Mucosa of descending colon (tissue), 3 donors: ENCODE measurements around the gene CDC42BPB. TPM values are rescaled to one million over a fixed set of nuclear protein-coding genes. Genes with fewer than 3 reads are reported as not detected.

Experiments
- ATAC-seq: fragments of 200-7000 bp; cut with Tn5 transposase; one replicate; pipeline ENCODE4 v1.9.1; 2020; ENCODE audit warnings: mild to moderate bottlenecking, moderate library complexity
- DNase-seq, 3 donors: peaks; one replicate each; pipeline ENCODE4 v3.0.0-alpha.2; 2020
- H3K36me3 ChIP-seq: fragments of 200-600 bp; one replicate; pipeline ENCODE4 v1.8.0; 2021; ENCODE audit warnings: low read depth, mild to moderate bottlenecking
- H3K4me1 ChIP-seq: fragments of 200-600 bp; one replicate; pipeline ENCODE4 v1.8.0; 2021; ENCODE audit warnings: low read depth, mild to moderate bottlenecking
- H3K4me3 ChIP-seq: fragments of 200-600 bp; one replicate; pipeline ENCODE4 v1.8.0; 2021; ENCODE audit warnings: mild to moderate bottlenecking
- H3K9me3 ChIP-seq: fragments of 200-600 bp; one replicate; pipeline ENCODE4 v1.8.0; 2021; ENCODE audit warnings: mild to moderate bottlenecking
- intact Hi-C, 2 donors: fragments of 100-400 bp; cut with DNase I in 1 of 2; cut with micrococcal nuclease in 1 of 2; formaldehyde crosslinking; loops; one replicate each; pipeline versions ENCODE4 v1.11.0 to v1.11.1; 2022; cut with DNase I, micrococcal nuclease
- total RNA-seq, 3 donors: library from RNA; stranded (reverse); fragmentation: NEBNext Ultra II Directional in 2 of 3; extraction: Animal tissue kit (Norgen Biotek cat#: 25700) in 2 of 3; gene quantifications; one replicate each; pipeline versions ENCODE4 v1.2.1 to v1.2.4, GENCODE V29; 2021 to 2023
- TF ChIP-seq, protein P1 (sequence below): fragments of 200-600 bp; IDR thresholded peaks from one replicate; pipeline ENCODE4 v1.8.0; 2022; ENCODE audit warnings: antibody characterized with exemption, mild to moderate bottlenecking
- donor health status: DM: no; HTN: no; CAD: no; lungs with moderate emphysema.
- donor health status: DM: no; HTN: no; CAD: no.
- donor health status: DM: no; HTN: yes; CAD: no.

The CDC42BPB gene
- total RNA-seq, 3 donors from 2014 or later: 77.6 to 106 (median 84.4) TPM

DNA sequence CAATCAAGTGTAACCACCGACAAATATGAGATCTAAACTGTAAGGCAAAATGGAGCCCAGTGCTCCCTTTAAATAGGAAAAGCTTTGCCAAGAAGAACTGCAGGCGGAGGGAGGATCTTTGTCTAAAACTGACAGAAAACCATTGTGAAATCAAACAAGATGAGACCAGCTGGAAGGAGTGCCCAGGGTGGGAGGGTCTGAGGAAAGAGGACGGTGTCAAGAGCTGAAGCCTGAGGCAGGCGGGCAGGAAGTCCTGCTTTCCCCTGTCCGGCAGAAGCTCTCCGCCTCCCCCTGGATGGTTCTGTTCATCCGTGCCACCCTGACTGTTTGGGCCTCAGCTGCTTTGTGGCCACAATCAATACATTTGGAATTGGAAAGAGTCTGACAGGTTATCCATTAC, 37.5 kb downstream of the CDC42BPB start:
- no peak for ATAC-seq
- Histone ChIP-seq H3K36me3 (no peaks in the 10 kb centered on the region), H3K4me1 (peaks cover 21% of the 10 kb centered on the region), H3K9me3 (no peaks in the 10 kb centered on the region), H3K4me3 (no peak overlapping the region)
- TF ChIP-seq, protein P1, sequence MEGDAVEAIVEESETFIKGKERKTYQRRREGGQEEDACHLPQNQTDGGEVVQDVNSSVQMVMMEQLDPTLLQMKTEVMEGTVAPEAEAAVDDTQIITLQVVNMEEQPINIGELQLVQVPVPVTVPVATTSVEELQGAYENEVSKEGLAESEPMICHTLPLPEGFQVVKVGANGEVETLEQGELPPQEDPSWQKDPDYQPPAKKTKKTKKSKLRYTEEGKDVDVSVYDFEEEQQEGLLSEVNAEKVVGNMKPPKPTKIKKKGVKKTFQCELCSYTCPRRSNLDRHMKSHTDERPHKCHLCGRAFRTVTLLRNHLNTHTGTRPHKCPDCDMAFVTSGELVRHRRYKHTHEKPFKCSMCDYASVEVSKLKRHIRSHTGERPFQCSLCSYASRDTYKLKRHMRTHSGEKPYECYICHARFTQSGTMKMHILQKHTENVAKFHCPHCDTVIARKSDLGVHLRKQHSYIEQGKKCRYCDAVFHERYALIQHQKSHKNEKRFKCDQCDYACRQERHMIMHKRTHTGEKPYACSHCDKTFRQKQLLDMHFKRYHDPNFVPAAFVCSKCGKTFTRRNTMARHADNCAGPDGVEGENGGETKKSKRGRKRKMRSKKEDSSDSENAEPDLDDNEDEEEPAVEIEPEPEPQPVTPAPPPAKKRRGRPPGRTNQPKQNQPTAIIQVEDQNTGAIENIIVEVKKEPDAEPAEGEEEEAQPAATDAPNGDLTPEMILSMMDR: no peak
- intact Hi-C loops: no loop called here
- no peak for DNase-seq

DNA sequence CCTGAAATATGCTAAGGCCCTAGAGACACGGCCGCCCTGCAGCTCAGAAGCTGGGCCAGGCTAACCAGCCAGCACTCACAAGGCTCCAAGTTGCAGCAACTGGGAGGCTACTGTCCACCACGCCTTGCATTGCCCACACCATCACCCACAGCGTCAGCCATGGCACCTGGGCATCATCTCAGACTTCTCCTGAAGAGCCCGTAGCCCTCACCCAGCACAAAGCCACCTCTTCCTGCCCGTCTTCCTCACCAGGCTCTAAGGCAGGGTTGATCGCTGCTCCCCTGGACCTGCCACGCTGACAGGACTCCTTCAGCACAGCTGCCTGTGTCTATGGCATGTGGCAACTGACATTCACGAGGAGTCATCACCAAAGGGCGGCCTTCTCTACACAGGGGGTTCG, 38.1 kb downstream of the CDC42BPB start:
- Histone ChIP-seq H3K36me3 (no peaks in the 10 kb centered on the region), H3K4me1 (peaks cover 21% of the 10 kb centered on the region), H3K4me3 (no peak overlapping the region), H3K9me3 (no peaks in the 10 kb centered on the region)
- intact Hi-C loops: no loop called here
- no peak for ATAC-seq
- TF ChIP-seq, protein P1: no peak
- DNase-seq: no peak

DNA sequence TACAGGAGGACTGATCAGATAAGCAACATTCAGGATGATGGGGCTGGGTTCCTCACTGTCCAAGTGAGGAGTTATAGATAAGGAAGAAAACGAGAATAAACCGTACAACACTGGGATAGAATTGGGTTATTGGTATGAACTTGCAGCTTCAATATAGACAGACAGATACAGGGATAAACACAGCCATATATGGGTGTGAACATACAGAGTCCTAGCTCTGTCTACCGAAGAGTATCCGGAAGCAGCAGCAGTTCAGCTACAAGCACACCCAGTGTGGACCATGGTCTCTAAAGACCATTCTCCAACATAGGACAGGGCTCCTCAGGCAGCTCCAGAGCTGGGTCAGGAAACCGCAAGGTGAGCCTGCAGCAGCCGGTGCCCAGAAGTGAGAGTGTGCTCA, 40.8 kb downstream of the CDC42BPB start:
- TF ChIP-seq, protein P1: no peak
- H3K4me3 ChIP-seq: no peak overlapping the region
- peaks cover 21% of the 10 kb centered on the region for H3K4me1 ChIP-seq
- DNase-seq (peak in 1 of 3 donors; percentile 21), ATAC-seq (peak; percentile 37)
- intact Hi-C loops: no loop called here
- no peaks in the 10 kb centered on the region for H3K9me3 ChIP-seq
- no peaks in the 10 kb centered on the region for H3K36me3 ChIP-seq

DNA sequence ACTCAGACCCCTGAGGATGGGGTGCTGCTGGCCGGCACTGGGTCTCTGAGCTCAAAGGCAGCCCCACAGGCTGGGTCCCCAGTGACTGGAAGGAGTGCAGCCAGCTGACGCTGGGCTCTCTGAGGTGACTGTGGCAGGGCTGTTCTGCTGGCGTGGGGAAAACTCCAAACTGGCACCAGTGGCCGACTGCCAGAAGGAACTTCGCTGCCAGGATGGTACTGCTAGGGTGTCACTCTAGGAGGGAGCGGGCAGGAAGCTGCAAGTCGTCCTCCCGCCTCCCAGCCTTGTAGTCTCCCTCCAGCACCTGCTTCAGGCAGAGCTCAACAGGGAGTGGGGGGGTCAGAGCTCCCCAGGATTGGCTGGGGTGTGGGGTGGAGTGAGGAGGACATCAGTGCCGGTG, 41.3 kb downstream of the CDC42BPB start:
- H3K36me3 ChIP-seq: no peaks in the 10 kb centered on the region
- no peak overlapping the region for H3K4me3 ChIP-seq
- peak; percentile 12 for ATAC-seq
- no peaks in the 10 kb centered on the region for H3K9me3 ChIP-seq
- intact Hi-C loops: no loop called here
- TF ChIP-seq, protein P1: no peak
- H3K4me1 ChIP-seq: peaks cover 16% of the 10 kb centered on the region
- DNase-seq: peak in 1 of 3 donors; percentile 30

DNA sequence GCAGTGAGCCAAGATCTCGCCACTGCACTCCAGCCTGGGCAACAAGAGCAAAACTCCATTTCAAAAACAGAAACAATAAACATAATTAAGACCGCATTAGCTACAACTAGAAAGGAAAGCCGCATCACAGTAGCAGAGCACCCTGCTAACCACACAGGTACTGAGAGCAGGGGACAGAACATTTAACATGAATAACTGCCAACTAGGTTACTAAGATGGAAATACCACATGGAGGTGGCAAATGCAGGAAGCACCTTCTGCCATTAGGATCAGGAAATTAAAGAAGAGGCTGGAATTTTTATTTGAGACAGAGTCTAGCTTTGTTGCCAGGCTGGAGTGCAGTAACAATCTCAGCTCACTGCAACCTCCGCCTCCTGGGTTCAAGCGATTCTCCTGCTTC, 41.9 kb downstream of the CDC42BPB start:
- ATAC-seq: no peak
- intact Hi-C loops: no loop called here
- H3K36me3 ChIP-seq: no peaks in the 10 kb centered on the region
- no peaks in the 10 kb centered on the region for H3K9me3 ChIP-seq
- H3K4me1 ChIP-seq: peaks cover 11% of the 10 kb centered on the region
- TF ChIP-seq, protein P1: no peak
- no peak overlapping the region for H3K4me3 ChIP-seq
- DNase-seq: peak in 1 of 3 donors; percentile 5
